Activated CD8-positive, alpha-beta memory T cell treated with anti-CD3 and anti-CD28 coated beads for 48 hours (primary cell): ENCODE data around the gene GOLGA8K.
"Not testable (repeated sequence)": the region's sequence is repeated elsewhere in the genome, so short reads cannot be mapped to it uniquely, and the experiment has no call there.

ENCODE experiments used
- DNase-seq, 3 experiments: peaks; one replicate each; pipeline ENCODE4 v3.0.0-alpha.2; 2020; ENCODE audit warnings: low read depth in 2 of 3, low spot score in 2 of 3

The GOLGA8K gene

GRCh38 chr15:32403192-32403591 lies at the start of gene GOLGA8K:
TSS of gene GOLGA8K (minus strand) at chr15:32403292. CDS start at chr15:32403194, 98 bp downstream.
- DNase-seq: not testable (repeated sequence)

GRCh38 chr15:32440445-32440977 lies 37.4 kb upstream of the GOLGA8K start:
- not testable (repeated sequence) for DNase-seq

GRCh38 chr15:32434102-32434963 lies 31.2 kb upstream of the GOLGA8K start:
- not testable (repeated sequence) for DNase-seq

GRCh38 chr15:32427635-32428034 lies 24.5 kb upstream of the GOLGA8K start:
- not testable (repeated sequence) for DNase-seq

GRCh38 chr15:32426511-32426910 lies 23.4 kb upstream of the GOLGA8K start:
- not testable (repeated sequence) for DNase-seq

GRCh38 chr15:32407903-32408302 lies 4.8 kb upstream of the GOLGA8K start:
- DNase-seq: not testable (repeated sequence)

GRCh38 chr15:32396522-32396921 lies 6.6 kb downstream of the GOLGA8K start:
- DNase-seq: not testable (repeated sequence)

GRCh38 chr15:32394745-32395144 lies 8.3 kb downstream of the GOLGA8K start:
- not testable (repeated sequence) for DNase-seq

- not testable (repeated sequence) for DNase-seq
These were observed 14.9 kb downstream of the GOLGA8K start for GRCh38 chr15:32388050-32388648.

- DNase-seq: not testable (repeated sequence)
These were observed 17.1 kb downstream of the GOLGA8K start for GRCh38 chr15:32385823-32386495.

GRCh38 chr15:32374185-32374584 lies 28.9 kb downstream of the GOLGA8K start:
- not testable (repeated sequence) for DNase-seq

- DNase-seq: not testable (repeated sequence)
These were observed 29.4 kb downstream of the GOLGA8K start for GRCh38 chr15:32373707-32374106.

- not testable (repeated sequence) for DNase-seq
These were observed 31.0 kb downstream of the GOLGA8K start for GRCh38 chr15:32372075-32372474.

- not testable (repeated sequence) for DNase-seq
These were observed 32.6 kb downstream of the GOLGA8K start for GRCh38 chr15:32370526-32370925.

GRCh38 chr15:32370064-32370463 lies 33.0 kb downstream of the GOLGA8K start:
- DNase-seq: not testable (repeated sequence)

GRCh38 chr15:32366492-32366891 lies 36.6 kb downstream of the GOLGA8K start:
- DNase-seq: not testable (repeated sequence)

- not testable (repeated sequence) for DNase-seq
These were observed 37.1 kb downstream of the GOLGA8K start for GRCh38 chr15:32365955-32366354.

- DNase-seq: peak in 1 of 3 experiments; percentile 30
These were observed 38.1 kb downstream of the GOLGA8K start for GRCh38 chr15:32364944-32365343.

GRCh38 chr15:32363449-32363848 lies 39.6 kb downstream of the GOLGA8K start:
- DNase-seq: not testable (repeated sequence)

- not testable (repeated sequence) for DNase-seq
These were observed 41.4 kb downstream of the GOLGA8K start for GRCh38 chr15:32361662-32362061.

- DNase-seq: not testable (repeated sequence)
These were observed 44.6 kb downstream of the GOLGA8K start for GRCh38 chr15:32358462-32358861.
